GM21717 (cell line): ENCODE data around the gene TLE2.
"Not testable (repeated sequence)": the region's sequence is repeated elsewhere in the genome, so short reads cannot be mapped to it uniquely, and the experiment has no call there.

Experiments used
- ATAC-seq: cut with Tn5 transposase; IDR thresholded peaks from one replicate; pipeline ENCODE4 v1.9.1; 2021; ENCODE audit warnings: mild to moderate bottlenecking, moderate library complexity; ENCODE audit not compliant: unreplicated experiment

TLE2 gene

DNA sequence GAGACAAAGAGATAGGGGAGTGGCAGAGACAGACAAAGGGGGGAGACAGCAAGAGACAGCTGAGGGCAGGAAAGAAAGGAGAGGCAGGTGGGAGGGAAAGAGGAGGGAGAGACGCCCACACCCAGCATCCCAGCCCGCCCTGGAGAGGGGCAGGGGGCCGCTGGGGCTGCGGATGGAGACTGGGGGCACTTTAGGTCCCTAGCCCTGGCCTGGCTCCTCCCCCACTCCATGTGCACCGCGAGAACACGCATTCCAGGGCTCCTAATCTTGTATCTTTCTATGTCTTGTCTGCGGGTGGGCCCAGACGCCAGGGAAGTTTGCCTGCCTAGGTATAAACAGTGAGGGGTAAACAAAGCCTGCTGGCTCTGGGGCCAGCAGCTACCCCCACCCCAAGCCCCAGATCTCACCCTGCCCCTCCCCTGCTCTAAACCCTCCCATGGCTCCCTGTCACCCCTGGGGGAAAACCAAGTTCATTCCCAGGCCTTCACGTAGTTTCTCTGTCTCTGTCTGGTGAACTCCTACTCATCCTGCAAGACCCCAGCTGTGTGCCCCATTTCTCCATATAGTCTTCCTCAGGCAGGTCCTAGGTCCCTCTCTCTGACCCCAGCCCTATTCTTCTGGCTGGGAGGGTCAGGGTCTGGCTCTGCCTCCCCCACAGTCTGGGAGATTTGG lies 27.5 kb upstream of the TLE2 start:
- no peak for ATAC-seq

DNA sequence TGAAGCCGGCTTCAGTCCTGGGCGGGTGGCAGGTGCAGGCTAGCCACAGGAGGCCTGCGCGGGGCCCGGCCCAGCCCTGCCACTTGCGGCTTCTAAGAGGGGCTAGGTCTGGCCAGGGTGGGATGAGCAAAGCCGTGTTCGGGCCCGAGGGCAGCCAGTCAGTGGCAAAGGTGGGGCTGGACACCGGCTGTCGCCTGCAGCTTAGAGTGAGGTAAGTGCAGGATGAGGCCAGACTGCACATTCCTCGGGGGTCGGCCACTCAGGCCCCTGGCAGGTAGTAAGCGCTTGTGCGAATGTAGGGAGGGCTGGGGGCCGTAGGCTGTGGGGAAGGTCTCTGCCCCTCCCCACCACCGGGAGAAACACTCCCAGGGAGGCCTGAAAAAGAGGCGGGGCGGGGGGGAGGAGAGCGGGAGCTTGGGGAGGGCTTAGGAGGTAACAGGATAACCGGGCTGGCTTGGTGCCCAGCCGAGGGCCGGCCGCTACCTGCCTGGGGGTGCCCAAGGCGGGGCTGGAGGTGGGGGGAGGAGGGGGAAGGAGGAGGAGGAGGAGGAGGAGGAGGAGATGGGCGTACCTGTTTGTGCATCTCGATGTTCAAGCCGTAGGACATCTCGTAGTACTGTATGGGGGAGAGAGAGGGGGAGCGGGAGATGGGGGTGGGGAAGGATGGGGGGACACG lies 26.8 kb upstream of the TLE2 start:
- ATAC-seq, result no peak

DNA sequence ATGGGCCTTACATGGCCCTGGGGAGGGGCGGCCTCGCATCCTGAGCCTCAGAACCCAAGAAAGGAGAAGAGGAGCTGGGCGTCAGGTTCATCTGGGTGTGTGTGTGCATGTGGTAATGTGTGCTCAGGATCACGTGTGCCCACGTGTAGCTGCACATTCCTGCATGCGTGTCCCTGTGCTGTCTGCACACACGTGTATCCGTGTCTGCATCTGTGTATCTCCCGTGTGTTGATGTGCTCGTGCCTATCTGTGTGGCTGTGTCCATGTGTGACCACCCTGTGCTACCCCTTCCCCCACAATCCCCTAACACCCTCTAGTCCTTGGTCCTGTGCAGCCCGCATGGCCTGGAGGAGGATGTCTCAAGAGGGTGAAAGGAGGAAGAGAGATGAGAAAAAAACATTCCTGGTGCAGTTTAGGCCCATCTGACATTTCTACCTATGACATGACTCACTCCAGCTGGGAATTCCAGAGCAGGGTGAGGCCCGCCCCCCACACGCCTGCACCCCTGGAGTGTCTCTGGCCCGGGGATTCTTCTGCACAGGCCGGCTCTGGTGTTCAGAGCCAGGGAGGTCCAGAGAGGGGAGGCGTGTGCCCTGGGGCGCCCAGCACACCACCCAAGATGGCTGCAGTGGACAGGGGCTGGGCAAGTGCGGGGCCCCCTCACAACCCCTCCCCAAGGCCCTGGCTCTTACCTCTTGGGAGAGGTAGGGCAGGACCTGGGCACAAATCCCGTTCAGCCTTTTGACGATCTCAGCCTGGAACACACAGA lies 26.1 kb upstream of the TLE2 start:
- no peak for ATAC-seq

DNA sequence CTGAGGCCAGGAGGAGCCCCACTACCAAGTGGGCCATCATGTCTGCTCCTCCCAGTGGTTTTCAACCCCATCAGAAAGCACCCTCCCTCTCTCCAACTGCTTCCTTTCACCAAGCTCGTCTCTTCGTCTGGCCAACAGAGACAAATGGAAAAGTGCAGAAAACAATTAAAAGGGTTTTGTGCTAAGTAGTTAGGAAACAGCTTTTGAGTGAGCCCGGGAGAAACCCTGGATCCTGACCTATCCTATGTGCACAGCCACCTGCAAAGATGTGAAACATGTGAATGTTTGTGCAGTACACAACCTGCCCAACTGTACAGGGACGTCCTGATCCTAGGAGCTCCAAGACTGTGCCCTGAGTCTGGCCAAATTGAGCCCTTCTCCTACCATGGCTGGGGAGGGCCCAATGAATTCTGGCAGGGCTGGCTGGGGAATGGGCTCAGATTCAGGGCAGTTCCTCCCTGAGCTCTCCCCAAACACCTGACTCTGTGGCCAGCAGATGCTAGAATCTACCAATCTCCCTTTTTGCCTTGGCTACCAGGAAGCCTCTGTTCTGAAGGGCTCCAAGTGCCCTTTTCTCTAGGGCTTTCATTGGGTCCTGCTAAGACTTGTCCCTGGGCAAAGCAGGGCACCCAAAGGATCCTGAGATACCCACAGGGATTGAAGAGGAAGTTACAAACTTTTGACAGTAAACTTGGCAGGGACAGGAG lies 25.3 kb upstream of the TLE2 start:
- no peak for ATAC-seq

DNA sequence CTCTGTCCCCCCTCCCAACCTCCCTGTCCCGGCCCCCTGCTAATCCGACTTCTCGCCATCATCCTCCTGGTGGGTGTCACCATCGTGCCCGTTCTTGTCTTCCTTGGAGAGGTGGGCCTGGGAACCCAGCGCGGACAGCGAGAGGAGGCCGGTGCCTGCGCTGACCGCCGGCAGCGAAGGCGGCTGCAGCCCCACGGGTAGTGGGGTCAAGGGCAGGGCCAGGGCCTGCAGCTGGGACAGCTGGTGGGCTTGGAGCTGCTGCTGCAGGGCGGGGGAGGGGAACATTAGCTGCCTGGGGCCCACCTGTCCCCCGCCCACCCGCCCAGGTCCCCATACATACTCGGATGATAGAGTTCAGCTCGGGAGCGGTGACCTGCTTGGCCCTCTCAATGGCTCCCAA lies 24.7 kb upstream of the TLE2 start:
- no peak for ATAC-seq

DNA sequence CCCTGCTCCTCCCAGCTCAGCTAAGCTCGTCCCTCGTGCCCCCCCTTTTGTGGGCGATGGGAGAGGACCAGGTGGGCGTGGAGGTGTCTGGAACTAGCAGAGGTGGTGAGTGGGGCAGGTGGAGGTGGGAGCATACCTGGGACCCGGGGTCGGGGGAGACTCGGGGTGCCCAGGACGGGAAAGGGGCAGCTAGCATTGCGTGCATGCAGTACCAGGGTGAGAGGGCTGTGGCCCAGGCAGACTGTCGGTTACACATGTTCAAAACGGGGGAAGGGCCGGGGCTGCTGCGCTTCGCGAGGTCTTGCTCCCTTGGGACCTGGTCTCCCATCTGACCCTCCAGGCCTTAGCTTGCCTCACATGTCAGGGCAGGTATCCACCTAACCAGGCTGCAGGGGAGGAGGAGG lies 24.1 kb upstream of the TLE2 start:
- ATAC-seq, result no peak

DNA sequence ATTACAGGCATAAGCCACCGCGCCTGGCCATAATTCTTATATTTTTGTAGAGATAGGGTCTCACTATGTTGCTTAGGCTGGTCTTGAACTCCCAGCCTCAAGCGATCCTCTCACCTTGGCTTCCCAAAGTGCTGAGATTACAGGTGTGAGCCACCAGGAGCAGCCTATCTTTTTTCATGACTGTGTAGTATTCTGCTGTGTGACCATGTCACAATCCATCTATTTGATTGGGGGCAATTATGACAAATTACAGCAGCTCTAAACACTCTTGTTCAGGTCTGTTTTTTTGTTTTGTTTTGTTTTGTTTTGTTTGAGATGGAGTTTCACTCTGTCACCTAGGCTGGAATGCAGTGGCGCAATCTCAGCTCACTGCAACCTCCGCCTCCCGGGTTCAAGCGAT lies 20.9 kb upstream of the TLE2 start:
- not testable (repeated sequence) for ATAC-seq

DNA sequence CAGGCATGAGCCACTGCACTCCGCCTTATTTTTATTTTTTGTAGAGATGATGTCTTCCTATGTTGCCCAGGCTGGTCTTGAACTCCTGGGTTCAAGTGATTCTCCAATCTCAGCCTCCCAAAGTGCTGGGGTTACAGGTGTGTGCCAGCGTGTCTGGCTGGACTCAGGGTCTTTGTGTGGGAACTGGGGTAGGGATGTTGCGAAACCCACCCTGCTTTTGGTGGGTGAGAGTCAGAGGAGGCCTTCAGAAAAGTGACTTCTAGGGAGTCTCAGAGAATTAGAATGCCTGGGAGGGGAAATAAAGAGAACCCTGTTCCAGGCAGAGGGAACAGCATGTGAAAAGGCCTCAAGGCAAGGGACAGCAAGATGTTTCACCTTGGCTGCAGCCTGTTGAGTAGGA lies 20.0 kb upstream of the TLE2 start:
- ATAC-seq, result no peak

DNA sequence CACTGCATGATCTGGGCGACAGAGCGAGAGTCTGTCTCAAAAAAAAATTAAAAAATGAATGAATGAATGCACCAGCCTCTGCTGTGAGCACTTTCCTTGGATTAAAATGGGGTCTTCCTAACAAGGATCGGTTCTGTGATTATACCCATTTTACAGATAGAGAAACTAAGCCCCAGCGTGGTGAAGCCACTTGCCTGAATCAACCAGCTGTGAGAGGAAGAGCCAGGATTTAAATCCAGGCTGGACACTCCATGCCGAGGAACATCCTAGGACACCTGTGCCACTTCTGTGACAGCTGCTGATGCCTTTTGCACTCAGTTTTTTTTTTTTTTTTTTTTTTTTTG lies 19.1 kb upstream of the TLE2 start:
- ATAC-seq, result no peak

DNA sequence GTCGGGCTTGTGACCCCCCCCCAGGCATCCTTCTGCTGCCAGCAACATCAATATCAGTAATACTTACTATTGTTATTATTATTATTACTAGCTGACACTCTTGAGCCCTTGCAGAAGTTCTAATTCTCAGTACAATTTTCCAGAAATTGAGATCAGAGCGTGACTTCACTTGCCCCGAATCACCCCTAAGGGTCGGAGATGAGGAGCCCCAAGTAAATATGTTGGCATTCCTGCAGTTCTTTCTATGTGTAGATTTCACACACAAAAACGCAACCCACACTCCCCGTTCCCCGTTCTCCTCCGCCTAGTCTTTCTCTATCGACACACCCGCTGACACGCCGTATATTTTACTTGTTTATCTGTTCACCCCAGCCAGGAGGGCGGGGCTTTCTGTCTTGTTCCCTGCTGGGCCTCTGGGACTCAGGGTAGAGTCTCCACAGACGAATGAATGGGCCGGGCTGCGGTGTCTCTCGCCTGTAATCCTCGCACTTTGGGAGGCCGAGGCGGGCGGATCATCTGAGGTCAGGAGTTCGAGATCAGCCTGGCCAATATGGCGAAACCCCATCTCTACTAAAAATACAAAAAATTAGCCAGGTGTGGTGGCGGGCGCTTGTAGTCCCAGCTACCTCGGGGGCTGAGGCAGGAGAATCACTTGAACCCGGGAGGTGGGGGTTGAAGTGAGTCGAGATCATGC lies 18.6 kb upstream of the TLE2 start:
- no peak for ATAC-seq

DNA sequence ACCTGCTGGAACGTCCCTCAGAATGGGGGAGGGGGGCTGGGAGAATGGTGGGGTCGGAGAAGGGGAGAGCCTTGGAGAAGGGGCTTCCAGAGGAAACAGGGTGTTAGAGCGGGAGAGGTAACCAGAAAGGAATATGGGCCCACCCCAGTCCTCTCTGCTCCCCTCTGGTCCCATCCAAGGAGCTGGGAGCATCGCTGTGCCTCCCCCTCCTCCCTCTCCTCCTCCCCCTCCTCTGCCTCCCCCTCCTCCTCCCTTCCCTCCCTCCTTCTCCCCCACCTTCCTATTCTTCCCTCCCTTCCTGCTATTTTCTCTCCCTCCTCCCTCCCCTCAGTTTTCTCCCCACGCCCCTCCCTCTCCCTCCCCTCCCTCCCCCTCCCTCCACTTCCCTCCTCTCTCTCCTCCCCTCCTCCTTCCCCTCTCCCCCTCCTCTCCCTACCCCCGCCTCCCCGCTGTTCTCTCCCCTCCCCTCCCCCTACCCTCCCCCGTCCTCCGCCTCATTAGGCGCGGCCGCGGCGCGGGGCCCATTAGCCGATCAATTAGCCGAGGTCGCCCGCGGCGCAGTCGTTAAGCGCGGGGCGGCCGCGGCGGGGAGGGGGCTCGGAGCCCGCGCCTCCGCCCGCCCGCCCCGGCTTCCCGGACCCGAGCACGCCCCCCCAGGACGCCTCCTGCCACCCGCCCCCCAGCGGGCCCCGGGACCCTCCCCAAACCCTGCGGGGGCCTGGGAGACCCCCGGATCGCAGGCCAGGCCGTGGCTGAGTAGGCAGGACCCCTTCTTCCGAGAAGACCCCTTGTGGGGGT lies 17.8 kb upstream of the TLE2 start:
- no peak for ATAC-seq

DNA sequence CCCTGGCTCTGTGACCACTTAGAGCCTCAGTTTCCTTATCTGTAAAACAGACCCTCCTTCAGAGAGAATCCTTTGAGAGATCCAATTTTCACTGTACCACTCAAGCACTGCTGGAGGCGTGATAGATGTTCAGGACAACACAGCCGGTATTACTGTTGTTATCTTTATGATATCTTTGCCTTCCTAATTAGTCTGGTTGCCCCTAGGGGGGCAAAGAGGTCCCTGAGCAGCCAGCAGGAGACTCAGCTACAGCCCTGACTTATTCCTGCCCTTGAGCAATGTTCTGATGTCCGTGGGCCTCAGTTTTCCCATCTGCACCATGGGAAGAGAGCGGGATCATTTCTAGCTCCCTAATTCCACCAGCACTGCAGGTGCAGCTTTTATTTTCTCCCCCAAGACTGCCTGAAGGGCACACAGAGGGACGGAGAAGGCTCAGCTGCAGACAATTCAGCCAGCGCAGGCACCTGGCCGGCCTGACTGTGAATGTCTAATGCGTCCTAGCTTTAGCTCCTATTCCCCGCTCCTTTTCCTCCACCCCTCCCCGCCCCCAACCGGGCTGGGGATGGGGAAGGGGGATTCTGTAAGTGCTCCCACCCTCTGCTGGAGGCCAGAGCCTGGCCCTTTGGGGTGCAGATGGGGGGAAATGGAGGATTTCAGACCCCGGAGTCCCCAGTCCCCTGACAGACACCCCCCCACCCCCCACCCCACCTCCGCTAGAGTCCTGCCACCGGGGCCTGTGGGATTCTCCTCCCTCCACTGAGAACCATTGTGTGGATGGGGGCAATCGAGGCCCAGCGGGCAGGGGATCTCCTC lies 17.0 kb upstream of the TLE2 start:
- ATAC-seq, result no peak

DNA sequence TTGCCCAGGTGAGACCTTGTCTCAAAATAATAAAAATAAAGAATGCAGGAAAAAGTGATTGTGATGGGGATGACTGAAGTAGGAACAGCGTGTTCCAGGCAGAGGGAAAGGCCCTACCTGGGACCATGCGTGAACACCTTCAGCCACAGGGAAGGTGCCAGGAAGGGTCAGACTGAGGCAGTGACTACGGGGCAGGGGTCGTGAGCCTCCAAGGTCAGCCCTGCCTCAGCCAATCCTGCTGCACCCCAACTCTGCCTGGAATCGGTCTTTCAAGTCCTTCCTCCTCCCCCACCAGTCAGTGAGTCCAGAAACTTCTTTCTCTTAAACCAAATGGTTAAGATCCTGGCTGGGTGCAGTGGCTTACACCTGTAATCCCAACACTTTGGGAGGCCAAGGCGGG lies 16.1 kb upstream of the TLE2 start:
- ATAC-seq, result no peak

DNA sequence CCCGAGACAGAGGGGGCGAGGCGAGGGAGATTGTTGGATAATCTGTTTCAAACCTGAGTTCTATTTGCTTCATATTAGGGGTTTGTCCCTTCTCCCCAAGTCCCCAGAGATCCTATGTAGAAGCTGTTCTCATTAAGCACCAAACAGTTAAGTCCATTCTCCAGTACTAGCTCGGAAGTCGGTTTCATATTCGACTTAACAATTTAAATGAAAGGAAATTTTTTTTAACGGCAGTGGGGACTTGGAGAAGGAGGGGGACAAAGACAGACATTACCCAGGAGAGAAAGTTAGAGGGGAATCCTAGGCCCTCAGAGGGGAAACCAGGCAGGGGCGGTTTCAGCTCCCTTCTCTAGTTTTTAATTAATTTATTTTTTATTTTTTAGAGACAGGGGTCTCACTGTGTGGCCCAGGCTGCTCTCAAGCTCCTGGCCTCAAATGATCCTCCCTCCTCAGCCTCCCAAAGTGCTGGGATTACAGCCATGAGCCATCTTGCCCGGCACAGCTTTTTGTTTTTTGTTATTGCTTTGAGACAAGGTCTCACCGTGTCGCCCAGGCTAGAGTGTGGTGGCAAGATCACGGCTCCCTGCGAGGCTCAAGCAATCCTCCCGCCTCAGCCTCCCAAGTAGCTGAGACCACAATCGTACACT lies 13.7 kb upstream of the TLE2 start:
- ATAC-seq, result no peak

DNA sequence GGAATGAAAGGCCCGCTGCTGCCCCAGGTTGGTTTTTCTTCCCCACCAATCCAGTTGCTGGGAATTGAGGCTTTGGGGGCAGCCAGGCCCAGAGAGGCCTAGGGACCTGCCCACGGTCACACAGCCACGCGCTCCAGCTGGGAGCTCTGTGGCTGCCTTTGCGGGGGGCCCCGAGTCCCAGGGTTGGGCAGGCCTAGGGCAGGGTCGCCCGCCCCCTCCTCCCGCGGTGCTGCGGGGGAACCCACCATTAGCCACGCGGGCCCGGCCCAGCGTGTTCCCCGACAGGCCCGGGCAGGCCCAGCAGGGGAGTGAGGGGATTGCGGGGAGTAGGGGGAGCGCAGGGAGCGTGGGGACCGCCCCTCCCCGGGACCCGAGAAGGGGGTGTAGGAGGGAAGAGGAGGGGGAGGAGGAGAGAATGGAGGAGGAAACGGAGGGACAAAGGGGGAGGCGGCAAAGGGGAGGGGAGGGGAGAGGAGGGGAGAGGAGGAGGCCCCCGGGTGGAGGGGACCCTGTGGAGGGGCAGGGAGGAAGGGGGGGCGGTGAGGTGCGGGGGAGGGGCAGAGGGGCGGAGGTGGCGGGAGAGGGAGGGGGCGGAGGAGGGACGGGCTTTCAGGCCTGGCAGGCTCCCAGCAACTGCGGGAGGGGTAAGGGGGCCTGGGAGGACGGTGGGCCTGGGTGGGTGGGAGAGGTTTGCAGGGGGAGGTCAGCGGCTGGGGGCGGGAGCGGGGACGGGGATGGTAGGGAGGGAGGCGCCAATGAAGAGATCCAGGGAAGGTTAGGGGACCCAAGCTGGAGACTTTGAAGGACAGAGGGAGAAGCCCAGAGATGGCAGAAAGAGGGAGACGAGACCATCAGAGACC lies 12.9 kb upstream of the TLE2 start:
- no peak for ATAC-seq

DNA sequence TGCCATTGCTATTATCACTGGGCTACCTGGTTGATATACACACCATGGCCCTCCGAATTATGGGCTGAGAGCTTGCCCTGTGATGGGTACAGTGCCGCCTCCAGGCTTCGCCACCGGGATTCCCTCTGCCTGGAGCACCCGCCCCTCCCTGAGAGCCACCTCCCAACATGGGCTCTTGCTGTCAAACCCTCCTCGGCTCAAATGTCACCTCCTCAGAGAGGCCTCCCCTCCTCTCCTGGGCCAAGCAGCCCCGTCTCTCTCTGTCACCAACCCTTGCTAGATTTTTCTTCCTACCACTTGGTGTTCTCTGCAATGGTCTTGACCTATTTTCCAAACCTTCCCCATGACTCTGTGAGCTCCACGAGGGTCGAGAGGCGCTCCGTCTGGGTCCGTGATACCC lies 12.2 kb upstream of the TLE2 start:
- ATAC-seq, result no peak

DNA sequence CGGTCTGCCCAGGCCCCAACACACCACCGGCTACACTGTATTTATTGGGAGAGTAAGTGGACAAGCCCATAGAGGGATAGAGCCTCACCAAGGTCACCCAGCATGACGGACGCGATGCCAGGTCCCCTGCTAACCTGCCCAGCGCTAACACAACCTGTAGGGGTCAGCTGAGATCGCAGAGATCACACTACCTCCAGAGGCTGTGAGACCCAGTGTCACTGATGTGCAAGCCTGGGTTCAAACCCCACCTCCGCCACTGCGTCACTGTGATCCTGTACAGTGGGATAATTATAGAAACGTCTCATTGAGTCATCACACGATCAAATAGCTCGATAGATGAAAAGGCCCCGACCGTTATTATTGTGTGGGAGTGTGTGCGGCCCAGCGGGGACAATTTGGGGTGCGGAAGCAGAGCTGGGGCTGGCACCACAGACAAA lies 10.6 kb upstream of the TLE2 start:
- no peak for ATAC-seq

DNA sequence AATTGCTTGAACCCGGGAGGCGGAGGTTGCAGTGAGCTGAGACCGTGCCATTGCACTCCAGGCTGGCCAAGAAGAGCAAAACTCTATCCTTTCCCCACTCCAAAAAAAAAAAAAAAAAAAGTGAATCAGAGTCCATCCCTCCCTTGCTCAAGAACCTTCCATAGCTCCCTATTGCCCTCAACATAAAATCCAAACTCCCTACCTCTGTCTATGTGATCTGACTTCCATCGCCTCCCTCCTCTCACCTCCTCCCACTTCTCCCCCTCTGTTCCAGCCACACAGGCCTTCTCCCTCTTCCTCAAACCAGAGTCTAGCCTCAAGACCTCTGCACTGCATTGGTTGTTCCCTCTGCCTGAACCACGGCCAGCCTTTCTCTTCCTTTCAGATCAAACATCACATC lies 10.0 kb upstream of the TLE2 start:
- no peak for ATAC-seq
